ENCODE measurements around the gene CFDP1.

GRCh38 chr16:75267631-75268264, 165.6 kb downstream of the CFDP1 start:
- TF ChIP-seq GATA3 (IDR thresholded peaks at IDR 0.05; ENCODE audit: low read depth, low read length) (no peak), GATA2 (IDR thresholded peaks at IDR 0.05; ENCODE audit: low read depth, low read length) (no peak)
